22Rv1 (cell line): ENCODE data around the gene ELK3.

ENCODE experiments used
- H3K27ac ChIP-seq: fragments of 450-650 bp; 2 replicates; pipeline ENCODE4 v1.5.1; 2017
- ZFX ChIP-seq: fragments of 450-650 bp; IDR thresholded peaks from 2 replicates; pipeline ENCODE4 v1.6.1; 2017; ENCODE audit warnings: antibody characterized with exemption, borderline replicate concordance
- TF ChIP-seq, protein P1 (sequence below): fragments of 450-650 bp; IDR thresholded peaks from 2 replicates; pipeline ENCODE4 v1.5.1; 2017; ENCODE audit warnings: mild to moderate bottlenecking

Gene ELK3

DNA sequence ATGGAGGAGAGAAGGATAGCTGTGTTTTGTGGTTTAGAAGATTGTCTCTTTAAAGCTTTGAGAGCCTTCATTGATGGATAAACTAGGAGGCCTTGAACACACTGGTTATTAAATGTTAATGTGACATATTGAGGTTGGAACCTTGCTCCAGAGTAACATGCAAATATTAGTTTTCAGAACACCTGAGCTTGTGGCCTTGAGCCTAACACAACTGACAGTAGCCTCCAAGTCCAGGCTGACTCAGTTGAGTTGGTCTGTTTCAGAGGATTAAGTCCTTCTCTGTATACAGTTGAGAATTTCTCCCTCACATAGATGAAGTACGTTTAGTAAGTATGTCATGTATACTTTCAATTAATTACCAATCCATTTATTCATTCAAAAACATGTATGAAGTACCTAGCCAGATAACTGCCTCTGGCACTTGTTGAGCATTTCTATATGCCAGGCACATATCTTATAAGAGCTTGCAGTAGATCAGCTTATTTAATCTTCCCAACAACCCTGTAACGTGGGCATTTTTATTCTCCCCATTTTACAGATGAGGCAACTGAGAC lies 63.5 kb downstream of the ELK3 start:
- peak overlapping the region; percentile 3; the same call in 1 of the 2 replicates for H3K27ac ChIP-seq
- TF ChIP-seq, protein P1, sequence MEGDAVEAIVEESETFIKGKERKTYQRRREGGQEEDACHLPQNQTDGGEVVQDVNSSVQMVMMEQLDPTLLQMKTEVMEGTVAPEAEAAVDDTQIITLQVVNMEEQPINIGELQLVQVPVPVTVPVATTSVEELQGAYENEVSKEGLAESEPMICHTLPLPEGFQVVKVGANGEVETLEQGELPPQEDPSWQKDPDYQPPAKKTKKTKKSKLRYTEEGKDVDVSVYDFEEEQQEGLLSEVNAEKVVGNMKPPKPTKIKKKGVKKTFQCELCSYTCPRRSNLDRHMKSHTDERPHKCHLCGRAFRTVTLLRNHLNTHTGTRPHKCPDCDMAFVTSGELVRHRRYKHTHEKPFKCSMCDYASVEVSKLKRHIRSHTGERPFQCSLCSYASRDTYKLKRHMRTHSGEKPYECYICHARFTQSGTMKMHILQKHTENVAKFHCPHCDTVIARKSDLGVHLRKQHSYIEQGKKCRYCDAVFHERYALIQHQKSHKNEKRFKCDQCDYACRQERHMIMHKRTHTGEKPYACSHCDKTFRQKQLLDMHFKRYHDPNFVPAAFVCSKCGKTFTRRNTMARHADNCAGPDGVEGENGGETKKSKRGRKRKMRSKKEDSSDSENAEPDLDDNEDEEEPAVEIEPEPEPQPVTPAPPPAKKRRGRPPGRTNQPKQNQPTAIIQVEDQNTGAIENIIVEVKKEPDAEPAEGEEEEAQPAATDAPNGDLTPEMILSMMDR, result no peak
- TF ChIP-seq ZFX, result no peak

DNA sequence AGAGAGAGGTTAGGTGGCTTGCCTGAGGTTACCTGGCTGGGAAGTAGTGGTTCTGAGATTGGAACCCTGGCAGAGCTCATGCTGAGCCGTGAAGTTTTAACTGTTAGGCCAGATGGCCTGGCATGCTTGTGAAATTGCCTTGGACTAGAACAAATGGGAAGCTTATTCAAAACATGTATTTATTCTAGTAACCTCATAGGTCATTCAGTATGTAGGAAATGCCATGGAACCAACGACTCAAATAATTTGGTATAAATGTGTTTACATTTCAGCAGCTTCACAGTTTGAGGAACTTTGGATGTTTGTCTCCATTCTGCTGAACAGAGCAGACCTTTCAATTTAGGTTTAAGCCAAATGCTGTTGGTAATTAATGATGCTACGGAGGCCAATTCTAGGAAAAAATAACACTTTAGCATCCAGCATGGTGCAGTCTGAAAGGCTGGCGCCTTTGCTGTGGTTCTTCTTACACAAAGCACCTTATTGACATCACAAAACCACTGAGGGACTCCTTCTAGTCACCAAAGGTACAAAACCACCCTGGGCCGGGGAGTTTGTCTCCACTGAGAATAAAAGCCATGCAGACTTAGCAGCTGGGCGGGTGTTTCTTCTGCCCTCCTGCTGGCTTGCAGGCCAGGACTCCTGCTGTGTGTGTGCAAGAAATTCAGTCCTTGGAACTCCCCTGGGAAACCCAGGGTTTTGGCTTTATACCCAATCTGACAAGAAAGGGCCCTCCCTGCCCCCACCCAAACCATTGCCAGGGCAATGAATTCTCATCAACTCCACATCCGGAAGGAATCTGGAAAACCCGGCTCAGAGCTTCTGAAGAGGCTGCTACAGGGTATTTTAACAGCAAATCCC lies 64.2 kb downstream of the ELK3 start:
- TF ChIP-seq, protein P1, result no peak
- TF ChIP-seq ZFX, result no peak
- H3K27ac ChIP-seq, result peak overlapping the region; percentile 3; the same call in 1 of the 2 replicates

DNA sequence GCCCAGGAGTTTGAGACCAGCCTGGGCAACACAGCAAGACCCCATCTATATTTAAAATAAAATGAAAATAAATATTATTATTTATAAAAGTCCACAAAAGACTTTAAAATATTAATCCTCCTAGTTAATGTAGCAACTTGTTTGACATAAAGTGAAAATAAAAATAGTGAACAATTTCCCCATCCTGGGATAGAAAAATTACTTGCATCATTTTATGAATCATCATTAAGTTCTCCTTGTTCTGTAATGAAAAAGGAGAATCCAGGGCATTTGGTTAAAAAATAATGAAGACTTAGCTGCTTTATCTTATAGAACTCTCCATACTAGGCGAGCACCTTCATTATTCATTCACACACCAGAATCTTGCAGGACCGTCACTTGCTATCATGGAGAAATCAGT lies 66.1 kb downstream of the ELK3 start:
- TF ChIP-seq, protein P1, result no peak
- TF ChIP-seq ZFX, result no peak
- H3K27ac ChIP-seq, result no peak overlapping the region

DNA sequence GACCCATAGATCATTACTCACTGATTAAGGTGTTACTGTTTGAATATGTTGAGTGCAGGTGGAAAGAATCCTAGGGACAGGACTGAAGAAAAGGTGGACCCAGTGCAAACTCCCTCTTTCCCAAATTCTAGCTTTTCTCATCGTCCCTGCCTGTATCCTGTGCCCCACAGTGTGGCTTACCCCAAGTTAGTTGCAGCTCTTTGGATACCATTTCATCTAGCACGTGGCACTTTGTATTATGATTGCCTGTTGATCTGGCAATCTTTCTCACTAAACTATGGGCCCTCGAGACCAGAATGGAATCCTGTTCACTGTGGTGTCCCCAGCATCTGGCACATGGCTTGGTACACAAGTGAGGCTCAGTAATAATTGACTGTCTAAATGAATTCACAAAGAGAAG lies 66.5 kb downstream of the ELK3 start:
- TF ChIP-seq, protein P1, result no peak
- TF ChIP-seq ZFX, result no peak
- H3K27ac ChIP-seq, result no peak overlapping the region

DNA sequence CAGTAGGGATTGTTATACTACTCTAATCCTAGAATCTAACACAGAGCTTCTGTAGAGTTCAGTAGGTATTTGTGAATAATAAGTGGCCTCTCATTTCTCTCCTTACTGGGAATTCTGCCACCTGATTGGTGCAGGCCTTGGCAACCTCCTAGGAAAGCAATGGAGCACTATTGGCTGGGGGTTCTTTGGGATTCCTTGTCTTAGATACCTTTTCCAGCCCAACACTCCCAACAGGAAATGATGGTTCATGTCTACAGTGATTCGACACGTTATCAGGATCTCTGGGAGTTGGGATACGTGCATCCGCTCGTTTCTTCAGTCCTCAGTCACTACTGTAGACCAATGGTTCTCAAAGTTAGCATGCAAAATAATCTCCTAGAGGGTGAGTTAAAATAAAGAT lies 67.4 kb downstream of the ELK3 start:
- TF ChIP-seq ZFX, result no peak
- TF ChIP-seq, protein P1, result no peak
- no peak overlapping the region for H3K27ac ChIP-seq

DNA sequence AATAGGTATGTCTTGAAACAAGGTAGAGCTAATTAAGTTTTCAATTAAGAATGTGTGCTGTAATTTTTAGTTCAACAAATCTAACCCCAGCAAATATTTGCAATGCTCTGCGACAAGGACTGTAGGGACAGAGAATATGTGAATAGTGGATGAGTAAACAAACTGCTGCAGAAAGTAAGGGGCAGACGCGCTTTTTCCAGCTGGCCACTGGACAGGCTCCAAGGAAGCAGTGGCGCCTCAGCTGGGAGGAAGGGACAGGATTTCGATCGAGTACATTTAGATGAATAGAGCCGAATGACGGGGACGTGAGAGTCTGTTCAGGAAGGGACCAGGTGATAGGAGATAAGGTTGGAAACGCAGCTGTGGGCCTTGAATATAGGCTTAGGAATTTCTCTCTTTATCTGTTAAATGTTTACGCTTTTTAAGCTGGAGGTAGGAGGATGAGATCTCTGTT lies 69.3 kb downstream of the ELK3 start:
- no peak for TF ChIP-seq ZFX
- TF ChIP-seq, protein P1, result peak; percentile 40
- peak overlapping the region; percentile 71 for H3K27ac ChIP-seq

DNA sequence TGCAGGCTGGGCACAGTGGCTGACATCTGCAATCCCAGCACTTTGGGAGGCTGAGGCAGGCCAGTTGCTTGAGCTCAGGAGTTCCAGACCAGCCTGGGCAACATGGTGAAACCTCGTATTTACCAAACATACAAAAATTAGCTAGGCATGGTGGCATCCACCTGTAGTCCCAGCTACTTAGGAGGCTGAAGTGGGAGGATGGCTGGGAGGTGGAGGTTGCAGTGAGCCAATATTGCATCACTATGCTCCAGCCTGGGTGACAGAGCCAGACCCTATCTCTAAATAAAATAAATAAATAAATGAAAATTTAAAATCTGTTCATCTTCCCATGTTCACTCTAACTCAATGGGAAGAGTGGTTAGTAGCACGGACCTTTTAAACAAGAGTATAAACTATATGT lies 71.2 kb downstream of the ELK3 start:
- TF ChIP-seq, protein P1, result no peak
- TF ChIP-seq ZFX, result no peak

More for the DNA sequence above, 71.2 kb downstream of the ELK3 start:
- H3K27ac ChIP-seq, result no peak overlapping the region
